Astrocyte of the cerebellum (primary cell): ENCODE data around the gene RANBP2.
"Not testable (repeated sequence)": the region's sequence is repeated elsewhere in the genome, so short reads cannot be mapped to it uniquely, and the experiment has no call there.

Experiments used
- DNase-seq: peaks from one replicate; pipeline ENCODE4 v3.0.0-alpha.2; 2011; ENCODE audit warnings: low read depth
- H3K4me3 ChIP-seq: 2 replicates; pipeline ENCODE4 v1.5.1; 2011; ENCODE audit warnings: mild to moderate bottlenecking, low read depth, low read length, moderate library complexity
- in situ Hi-C: cut with HindIII; loops from 2 replicates; pipeline ENCODE4 v1.10.0; 2017; ENCODE audit warnings: low sequenced_read_pairs
- TF ChIP-seq, protein P1 (sequence below): IDR thresholded peaks from 2 replicates; pipeline ENCODE4 v1.5.1; 2012; ENCODE audit warnings: low read length, low read depth, moderate library complexity, mild to moderate bottlenecking; ENCODE audit errors: missing control alignments

RANBP2 gene

DNA sequence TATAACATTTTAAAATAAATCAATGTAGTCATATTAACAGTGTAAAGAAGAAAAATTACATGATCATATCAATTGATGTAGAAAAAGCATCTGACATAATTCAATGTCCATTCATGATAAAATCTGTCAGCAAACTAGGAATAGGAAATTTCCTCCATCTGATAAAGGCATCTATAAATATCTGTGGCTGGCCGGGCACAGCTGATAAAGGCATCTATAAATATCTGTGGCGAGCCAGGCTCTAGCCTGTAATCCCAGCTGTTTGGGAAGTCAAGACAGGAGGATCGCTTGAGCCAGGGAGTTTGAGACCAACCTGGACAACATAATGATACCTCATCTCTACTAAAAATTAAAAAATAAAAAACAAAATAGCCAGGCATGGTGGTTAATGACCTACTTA, 18.1 kb upstream of the RANBP2 start:
- TF ChIP-seq, protein P1, sequence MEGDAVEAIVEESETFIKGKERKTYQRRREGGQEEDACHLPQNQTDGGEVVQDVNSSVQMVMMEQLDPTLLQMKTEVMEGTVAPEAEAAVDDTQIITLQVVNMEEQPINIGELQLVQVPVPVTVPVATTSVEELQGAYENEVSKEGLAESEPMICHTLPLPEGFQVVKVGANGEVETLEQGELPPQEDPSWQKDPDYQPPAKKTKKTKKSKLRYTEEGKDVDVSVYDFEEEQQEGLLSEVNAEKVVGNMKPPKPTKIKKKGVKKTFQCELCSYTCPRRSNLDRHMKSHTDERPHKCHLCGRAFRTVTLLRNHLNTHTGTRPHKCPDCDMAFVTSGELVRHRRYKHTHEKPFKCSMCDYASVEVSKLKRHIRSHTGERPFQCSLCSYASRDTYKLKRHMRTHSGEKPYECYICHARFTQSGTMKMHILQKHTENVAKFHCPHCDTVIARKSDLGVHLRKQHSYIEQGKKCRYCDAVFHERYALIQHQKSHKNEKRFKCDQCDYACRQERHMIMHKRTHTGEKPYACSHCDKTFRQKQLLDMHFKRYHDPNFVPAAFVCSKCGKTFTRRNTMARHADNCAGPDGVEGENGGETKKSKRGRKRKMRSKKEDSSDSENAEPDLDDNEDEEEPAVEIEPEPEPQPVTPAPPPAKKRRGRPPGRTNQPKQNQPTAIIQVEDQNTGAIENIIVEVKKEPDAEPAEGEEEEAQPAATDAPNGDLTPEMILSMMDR, result no peak
- DNase-seq, result no peak
- in situ Hi-C loops, result no loop called here
- no peak overlapping the region for H3K4me3 ChIP-seq

DNA sequence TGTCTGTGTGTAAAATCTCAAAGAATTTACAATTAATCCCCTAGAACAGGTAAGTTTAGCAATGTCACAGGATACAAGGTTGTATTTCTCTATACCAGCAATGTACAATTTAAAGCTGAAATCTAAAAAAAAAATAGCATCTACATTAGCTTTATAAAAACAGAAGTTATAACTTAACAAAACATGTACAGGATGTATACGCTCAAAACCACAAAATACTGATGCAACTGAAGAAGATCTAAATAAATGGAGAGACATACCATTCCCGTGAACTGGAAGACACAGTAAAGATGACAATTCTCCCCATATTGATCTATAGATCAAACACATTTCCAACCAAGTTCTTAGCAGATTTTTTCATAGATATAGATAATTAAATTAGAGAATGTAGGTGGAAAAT, 17.5 kb upstream of the RANBP2 start:
- in situ Hi-C loops, result no loop called here
- H3K4me3 ChIP-seq, result no peak overlapping the region
- DNase-seq, result no peak
- TF ChIP-seq, protein P1, result no peak

DNA sequence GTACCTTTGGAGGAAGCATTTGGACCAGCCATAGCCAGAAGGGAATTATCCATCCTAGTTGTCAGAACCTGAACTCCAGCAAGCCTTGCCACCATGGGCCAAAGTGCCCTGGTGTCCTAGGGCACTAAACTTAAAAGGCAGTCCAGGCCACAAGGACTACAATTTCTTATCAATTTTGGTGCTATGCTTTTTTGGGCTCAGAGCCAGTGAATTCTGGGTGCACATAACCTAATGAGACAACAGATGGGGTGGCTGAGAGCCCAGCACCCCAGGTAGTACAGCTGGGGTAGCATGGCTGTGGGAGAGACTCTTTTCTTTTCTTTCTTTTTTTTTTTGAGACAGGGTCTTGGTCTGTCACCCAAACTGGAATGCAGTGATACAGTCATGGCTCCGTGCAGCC, 14.4 kb upstream of the RANBP2 start:
- DNase-seq, result no peak
- in situ Hi-C loops, result no loop called here
- H3K4me3 ChIP-seq, result no peak overlapping the region
- TF ChIP-seq, protein P1, result no peak

DNA sequence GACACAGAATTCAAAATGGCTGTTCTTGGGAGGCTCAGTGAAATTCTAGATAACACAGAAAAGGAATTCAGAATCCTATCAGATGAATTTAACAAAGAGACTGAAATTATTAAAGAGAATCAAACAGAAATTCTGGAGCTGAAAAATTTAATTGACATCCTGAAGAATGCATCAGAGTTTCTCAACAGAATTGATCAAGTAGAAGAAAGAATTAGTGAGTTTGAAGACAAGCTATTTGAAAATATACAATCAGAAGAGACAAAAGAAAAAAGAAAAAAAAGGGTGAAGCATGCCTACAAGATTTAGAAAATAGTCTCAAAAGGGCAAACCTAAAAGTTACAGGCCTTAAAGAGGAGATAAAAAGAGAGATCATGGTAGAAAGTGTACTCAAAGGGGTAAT, 12.0 kb upstream of the RANBP2 start:
- in situ Hi-C loops, result no loop called here
- DNase-seq, result no peak
- TF ChIP-seq, protein P1, result no peak
- H3K4me3 ChIP-seq, result no peak overlapping the region

DNA sequence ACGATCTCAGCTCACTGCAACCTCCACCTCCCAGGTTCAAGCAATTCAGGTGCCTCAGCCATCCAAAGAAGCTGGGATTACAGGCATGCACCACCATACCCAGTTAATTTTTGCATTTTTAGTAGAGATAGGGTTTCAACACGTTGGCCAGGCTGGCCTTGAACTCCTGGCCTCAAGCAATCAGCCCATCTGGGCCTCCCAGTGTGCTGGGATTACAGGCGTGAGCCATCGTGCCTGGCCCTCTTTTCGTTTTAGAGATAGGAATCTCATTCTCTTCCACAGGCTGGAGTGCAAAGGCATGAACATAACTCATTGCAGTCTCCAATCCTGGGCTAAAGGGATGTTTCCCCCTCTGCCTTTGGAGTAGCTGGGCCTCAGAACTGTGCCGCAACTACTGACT, 2.3 kb upstream of the RANBP2 start:
- in situ Hi-C loops, result not testable (repeated sequence)

DNA sequence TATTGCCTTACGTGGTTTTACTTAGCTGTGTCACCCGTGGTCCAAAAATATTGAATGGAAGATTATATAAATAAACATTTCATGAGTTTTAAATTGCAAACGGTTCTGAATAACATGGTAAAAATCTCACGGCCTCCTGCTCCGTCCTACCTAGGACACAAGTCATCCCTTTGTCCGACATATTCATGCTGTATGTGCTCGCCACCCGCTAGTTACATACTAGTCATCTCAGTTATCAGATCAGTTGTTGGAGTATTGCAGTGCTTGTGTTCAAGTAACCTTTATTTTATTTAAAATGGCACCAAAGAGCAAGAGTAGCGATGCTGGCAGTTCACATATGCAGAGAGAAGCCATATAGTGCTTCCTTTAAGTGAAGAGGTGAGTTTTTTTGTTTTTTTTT, 6.8 kb downstream of the RANBP2 start:
- DNase-seq, H3K4me3 ChIP-seq, in situ Hi-C loops: not testable (repeated sequence)

More for the DNA sequence above, 2.3 kb upstream of the RANBP2 start:
- DNase-seq, H3K4me3 ChIP-seq: not testable (repeated sequence)

DNA sequence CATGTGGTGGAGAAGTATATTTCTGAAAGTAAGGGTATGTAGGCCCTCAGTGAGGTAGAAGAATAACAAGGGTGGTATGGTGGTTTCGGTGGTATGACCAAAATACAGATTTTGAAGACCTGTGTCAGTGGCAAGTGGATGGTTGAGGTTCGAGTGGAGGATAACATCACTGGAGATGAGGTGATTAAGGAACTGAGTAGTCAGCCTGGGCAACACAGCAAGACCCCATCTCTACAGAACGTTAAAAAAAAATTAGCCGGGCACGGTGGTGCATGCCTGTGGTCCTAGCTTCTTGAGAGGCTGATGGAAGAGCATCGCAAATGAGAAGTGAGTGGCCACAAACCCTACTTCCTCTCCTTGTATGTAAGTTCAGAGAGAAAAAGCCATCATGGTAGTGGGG, 15.4 kb downstream of the RANBP2 start:
- DNase-seq, in situ Hi-C loops, H3K4me3 ChIP-seq: not testable (repeated sequence)

DNA sequence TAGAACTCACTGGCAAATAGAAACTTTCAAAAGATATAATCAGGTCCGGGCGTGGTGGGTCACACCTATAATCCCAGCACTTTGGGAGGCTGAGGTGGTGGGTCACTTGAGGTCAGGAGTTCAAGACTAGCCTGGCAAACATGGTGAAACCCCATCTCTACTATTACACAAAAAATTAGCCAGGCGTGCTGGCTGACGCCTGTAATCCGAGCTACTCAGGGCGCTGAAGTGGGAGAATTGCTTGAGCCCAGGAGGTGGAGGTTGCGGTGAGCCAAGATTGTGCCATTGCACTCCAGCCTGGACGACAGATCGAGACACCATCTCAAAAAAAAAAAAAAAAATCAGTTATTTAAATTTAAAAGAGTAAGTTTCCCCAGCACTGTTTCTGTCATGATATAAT, 38.7 kb downstream of the RANBP2 start:
- H3K4me3 ChIP-seq, DNase-seq, in situ Hi-C loops: not testable (repeated sequence)

DNA sequence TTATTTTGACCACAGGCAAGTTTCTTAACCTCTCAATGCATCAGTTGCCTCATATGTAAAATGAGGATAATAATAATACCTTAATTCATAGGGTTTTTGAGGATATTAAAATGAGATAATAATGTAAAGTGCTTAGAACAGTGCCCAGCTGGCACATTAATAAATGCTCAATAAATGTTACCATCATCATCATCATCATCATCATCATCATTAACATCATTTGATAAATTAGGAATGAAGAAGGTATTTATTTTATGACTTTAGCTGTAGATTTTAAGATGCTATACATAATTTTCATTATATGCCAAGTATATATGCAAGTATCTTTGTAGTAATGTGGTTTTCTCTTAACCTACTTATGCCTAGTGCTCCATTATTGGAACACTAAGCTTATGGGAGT, 43.3 kb downstream of the RANBP2 start:
- DNase-seq, H3K4me3 ChIP-seq, in situ Hi-C loops: not testable (repeated sequence)

DNA sequence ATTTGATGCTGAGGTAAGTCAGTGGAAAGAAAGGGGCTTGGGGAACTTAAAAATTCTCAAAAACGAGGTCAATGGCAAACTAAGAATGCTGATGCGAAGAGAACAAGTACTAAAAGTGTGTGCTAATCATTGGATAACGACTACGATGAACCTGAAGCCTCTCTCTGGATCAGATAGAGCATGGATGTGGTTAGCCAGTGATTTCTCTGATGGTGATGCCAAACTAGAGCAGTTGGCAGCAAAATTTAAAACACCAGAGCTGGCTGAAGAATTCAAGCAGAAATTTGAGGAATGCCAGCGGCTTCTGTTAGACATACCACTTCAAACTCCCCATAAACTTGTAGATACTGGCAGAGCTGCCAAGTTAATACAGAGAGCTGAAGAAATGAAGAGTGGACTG, 47.4 kb downstream of the RANBP2 start:
- H3K4me3 ChIP-seq, in situ Hi-C loops, DNase-seq: not testable (repeated sequence)

DNA sequence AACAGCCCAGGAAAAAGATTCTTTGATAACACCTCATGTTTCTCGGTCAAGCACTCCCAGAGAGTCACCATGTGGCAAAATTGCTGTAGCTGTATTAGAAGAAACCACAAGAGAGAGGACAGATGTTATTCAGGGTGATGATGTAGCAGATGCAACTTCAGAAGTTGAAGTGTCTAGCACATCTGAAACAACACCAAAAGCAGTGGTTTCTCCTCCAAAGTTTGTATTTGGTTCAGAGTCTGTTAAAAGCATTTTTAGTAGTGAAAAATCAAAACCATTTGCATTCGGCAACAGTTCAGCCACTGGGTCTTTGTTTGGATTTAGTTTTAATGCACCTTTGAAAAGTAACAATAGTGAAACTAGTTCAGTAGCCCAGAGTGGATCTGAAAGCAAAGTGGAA, 48.6 kb downstream of the RANBP2 start:
- in situ Hi-C loops, H3K4me3 ChIP-seq, DNase-seq: not testable (repeated sequence)
